IMR-90 (cell line): ENCODE data around the gene ASNSD1. TPM values are rescaled to one million over a fixed set of nuclear protein-coding genes. Genes with fewer than 3 reads are reported as not detected.

Experiments
- ATAC-seq: fragments of 200-7000 bp; cut with Tn5 transposase; 2 replicates; pipeline ENCODE4 v1.9.1; 2020; ENCODE audit warnings: low read depth, mild to moderate bottlenecking, moderate library complexity
- BruUV-seq: library from RNA; stranded (reverse); fragments of 400-500 nt; replicated peaks from 2 replicates; lab custom pipeline; 2021; lab: Mats Ljungman, UMichigan
- CTCF ChIA-PET: fragments of 300-600 bp; formaldehyde crosslinking; extraction: SDS; loops from one replicate; lab custom pipeline; 2021; ENCODE audit warnings: antibody characterized with exemption; lab: Yijun Ruan, JAX
- POLR2A ChIA-PET: fragments of 300-600 bp; sonication (Branson Sonifier 250); formaldehyde crosslinking; loops from one replicate; lab custom pipeline; 2022; ENCODE audit warnings: antibody characterized with exemption; ENCODE audit not compliant: unreplicated experiment; lab: Charles Lee
- DNase-seq: peaks from one replicate; pipeline ENCODE4 v3.0.0; 2013
- H2AFZ ChIP-seq: replicated peaks from 2 replicates; pipeline ENCODE3; 2013; ENCODE audit warnings: low read length, mild to moderate bottlenecking; ENCODE audit not compliant: poor library complexity
- H2AK5ac ChIP-seq: 2 replicates; pipeline ENCODE4 v1.6.1; 2013; ENCODE audit warnings: low read depth, low read length, inconsistent platforms
- H2AK9ac ChIP-seq: replicated peaks from 2 replicates; pipeline ENCODE3; 2013; ENCODE audit warnings: mild to moderate bottlenecking, low read depth, low read length, moderate library complexity; ENCODE audit not compliant: poor library complexity
- H2BK120ac ChIP-seq: 2 replicates; pipeline ENCODE4 v1.6.1; 2013; ENCODE audit warnings: low read depth, low read length, inconsistent platforms
- H2BK15ac ChIP-seq: 3 replicates; pipeline ENCODE4 v1.6.1; 2013; ENCODE audit warnings: low read depth, low read length, inconsistent platforms
- H2BK20ac ChIP-seq: 2 replicates; pipeline ENCODE4 v1.6.1; 2013; ENCODE audit warnings: low read depth, mild to moderate bottlenecking, inconsistent platforms, low read length, moderate library complexity
- H2BK5ac ChIP-seq: 2 replicates; pipeline ENCODE4 v1.6.1; 2013; ENCODE audit warnings: mild to moderate bottlenecking, low read depth, low read length, inconsistent platforms; ENCODE audit not compliant: poor library complexity, severe bottlenecking
- H3K14ac ChIP-seq: replicated peaks from 2 replicates; pipeline ENCODE4 v1.6.1; 2013; ENCODE audit warnings: low read depth, low read length, inconsistent platforms
- H3K18ac ChIP-seq: 2 replicates; pipeline ENCODE4 v1.6.1; 2013; ENCODE audit warnings: low read depth, low read length, control low read depth
- H3K23ac ChIP-seq: 2 replicates; pipeline ENCODE4 v1.6.1; 2013; ENCODE audit warnings: low read depth, low read length, inconsistent platforms
- H3K27ac ChIP-seq: 2 replicates; pipeline ENCODE4 v1.5.1; 2013; ENCODE audit warnings: mild to moderate bottlenecking, control low read depth, low read length; ENCODE audit not compliant: insufficient read depth
- H3K27me3 ChIP-seq: 2 replicates; pipeline ENCODE4 v1.6.1; 2013; ENCODE audit warnings: low read length; ENCODE audit not compliant: control insufficient read depth, insufficient read depth
- H3K36me3 ChIP-seq: 2 replicates; pipeline ENCODE4 v1.6.1; 2013; ENCODE audit warnings: low read length, mixed read lengths; ENCODE audit not compliant: control insufficient read depth, insufficient read depth
- H3K4ac ChIP-seq: 2 replicates; pipeline ENCODE4 v1.6.1; 2013; ENCODE audit warnings: low read depth, low read length, inconsistent platforms
- H3K4me1 ChIP-seq: 2 replicates; pipeline ENCODE4 v1.6.1; 2013; ENCODE audit warnings: low read length, mixed read lengths; ENCODE audit not compliant: control insufficient read depth, insufficient read depth
- H3K4me2 ChIP-seq: 2 replicates; pipeline ENCODE4 v1.6.1; 2013; ENCODE audit warnings: low read depth, mild to moderate bottlenecking, control low read depth, low read length, moderate library complexity
- H3K4me3 ChIP-seq: 2 replicates; pipeline ENCODE4 v1.5.1; 2013; ENCODE audit warnings: low read depth, mild to moderate bottlenecking, control low read depth, low read length, moderate library complexity; ENCODE audit not compliant: insufficient read depth
- H3K56ac ChIP-seq: 2 replicates; pipeline ENCODE4 v1.6.1; 2013; ENCODE audit warnings: low read length, inconsistent platforms; ENCODE audit not compliant: insufficient read depth; ENCODE audit errors: extremely low read depth
- H3K79me1 ChIP-seq, 2 experiments: 2 replicates each; pipeline ENCODE4 v1.6.1; 2013; ENCODE audit warnings: low read length in 2 of 2, inconsistent platforms in 1 of 2, low read depth in 1 of 2
- H3K9ac ChIP-seq: 2 replicates; pipeline ENCODE4 v1.6.1; 2013; ENCODE audit warnings: low read depth, low read length, control low read depth
- H3K9me1 ChIP-seq: 2 replicates; pipeline ENCODE4 v1.6.1; 2013; ENCODE audit warnings: low read length, inconsistent platforms; ENCODE audit not compliant: insufficient read depth
- H3K9me3 ChIP-seq: 2 replicates; pipeline ENCODE4 v1.6.1; 2013; ENCODE audit warnings: low read length; ENCODE audit not compliant: control insufficient read depth, insufficient read depth
- H4K20me1 ChIP-seq: 2 replicates; pipeline ENCODE4 v1.6.1; 2013; ENCODE audit warnings: low read length, inconsistent platforms; ENCODE audit not compliant: insufficient read depth
- H4K5ac ChIP-seq: 2 replicates; pipeline ENCODE4 v1.6.1; 2013; ENCODE audit warnings: mild to moderate bottlenecking, low read depth, low read length, control low read depth
- H4K8ac ChIP-seq, 2 experiments: 2 replicates each; pipeline ENCODE4 v1.6.1; 2013; ENCODE audit warnings: low read depth in 2 of 2, low read length in 2 of 2, control low read depth in 1 of 2, inconsistent platforms in 1 of 2
- H4K91ac ChIP-seq: 2 replicates; pipeline ENCODE4 v1.6.1; 2013; ENCODE audit warnings: low read depth, low read length, inconsistent platforms; ENCODE audit not compliant: insufficient read depth
- CEBPB ChIP-seq: IDR thresholded peaks from 2 replicates; pipeline ENCODE4 v1.6.1; 2012; ENCODE audit warnings: low read depth, low read length, improper control_type of control experiment
- CHD1 ChIP-seq: IDR thresholded peaks from 2 replicates; pipeline ENCODE4 v1.6.1; 2012; ENCODE audit warnings: low read depth, low read length, improper control_type of control experiment
- MAZ ChIP-seq: IDR thresholded peaks from 2 replicates; pipeline ENCODE4 v1.6.1; 2012; ENCODE audit warnings: low read depth, mild to moderate bottlenecking, low read length, improper control_type of control experiment, moderate library complexity, borderline replicate concordance
- NFE2L2 ChIP-seq: fragments of 150-350 bp; IDR thresholded peaks from 2 replicates; pipeline ENCODE4 v1.6.1; 2016; ENCODE audit warnings: low read depth, mild to moderate bottlenecking, low read length
- POLR2A ChIP-seq: IDR thresholded peaks from 2 replicates; pipeline ENCODE4 v1.6.1; 2012; ENCODE audit warnings: mild to moderate bottlenecking, low read depth, low read length
- RAD21 ChIP-seq: IDR thresholded peaks from 2 replicates; pipeline ENCODE4 v1.6.1; 2012; ENCODE audit warnings: low read length, improper control_type of control experiment
- RCOR1 ChIP-seq: IDR thresholded peaks from 2 replicates; pipeline ENCODE4 v1.6.1; 2012; ENCODE audit warnings: mild to moderate bottlenecking, low read length, improper control_type of control experiment; ENCODE audit not compliant: insufficient replicate concordance
- SMC3 ChIP-seq: fragments of 150-350 bp; IDR thresholded peaks from 2 replicates; pipeline ENCODE4 v1.6.1; 2016; ENCODE audit warnings: low read depth, mild to moderate bottlenecking, antibody characterized with exemption, low read length, moderate library complexity
- WGBS, 2 experiments: methylation state at CpG; one replicate each; pipeline versions ENCODE4 v1.1.5 to v1.1.7; 2013; ENCODE audit warnings: missing lambda C conversion rate in 2 of 2; ENCODE audit not compliant: insufficient read length in 1 of 2; ENCODE audit errors: extremely low coverage in 2 of 2; 5-methylcytosine and 5-hydroxymethylcytosine counted together
- dilution Hi-C: fragments of 300-500 bp; cut with HindIII; formaldehyde crosslinking; loops from one replicate; pipeline ENCODE4 v1.14.3; 2018; ENCODE audit warnings: low sequenced_read_pairs; ENCODE audit not compliant: unreplicated experiment
- in situ Hi-C: fragments of 300-500 bp; cut with MboI; formaldehyde crosslinking; loops from 3 replicates; pipeline ENCODE4 v1.14.3; 2019; ENCODE audit warnings: low sequenced_read_pairs, inconsistent platforms, mixed read lengths
- intact Hi-C: fragments of 100-400 bp; cut with micrococcal nuclease; formaldehyde crosslinking; loops from 2 replicates; pipeline ENCODE4 v1.10.0; 2022
- polyA plus RNA-seq, 3 experiments: library from polyadenylated mRNA; depleted of rRNA; stranded (reverse); fragments of >200 nt; gene quantifications; 2 replicates each; pipeline ENCODE4 v1.2.3, GENCODE V29; 2012; ENCODE audit warnings: low replicate concordance in 1 of 3
- total RNA-seq: library from RNA; depleted of rRNA; stranded (reverse); fragments of >200 nt; gene quantifications from 2 replicates; pipeline ENCODE4 v1.2.3, GENCODE V29; 2012
- TF ChIP-seq, protein P1 (sequence below): fragments of 150-350 bp; IDR thresholded peaks from 2 replicates; pipeline ENCODE4 v1.6.1; 2016; ENCODE audit warnings: low read depth, mild to moderate bottlenecking, low read length, moderate library complexity, borderline replicate concordance

Gene ASNSD1
- total and polyA plus RNA-seq, 2 of the 4 experiments (the other 2 are of a cell fraction), result 29.1 to 35.7 TPM

DNA sequence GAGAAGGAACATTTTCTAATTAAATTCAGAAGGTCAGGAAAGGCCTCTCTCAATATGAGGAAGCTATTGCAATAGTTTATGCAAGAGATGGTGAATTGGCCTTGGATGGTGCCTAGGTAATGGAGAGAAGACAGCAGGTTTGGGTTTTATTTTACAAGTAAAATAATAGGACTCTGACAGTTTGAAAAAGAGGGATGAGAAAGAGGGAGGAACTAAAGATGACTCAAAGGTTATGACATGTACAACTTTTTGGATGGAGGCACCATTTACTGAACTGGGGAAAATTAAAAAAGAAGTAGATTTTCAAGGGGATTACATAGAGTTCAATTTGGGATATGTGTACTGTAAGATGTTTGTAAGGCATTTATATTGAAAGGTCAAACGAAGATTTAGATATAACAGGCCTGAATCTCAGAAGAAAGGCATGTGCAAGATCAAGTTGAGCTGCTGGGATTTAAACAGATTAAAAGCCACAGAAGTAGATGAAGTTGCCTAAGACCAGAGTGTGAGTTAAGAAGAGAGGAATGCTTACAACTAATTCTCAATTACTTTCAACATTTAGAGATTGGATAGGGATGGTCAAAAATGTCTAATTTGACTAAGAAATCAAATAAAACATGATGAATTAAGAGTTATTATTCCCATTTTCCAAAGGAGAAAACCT, 12.3 kb upstream of the ASNSD1 start:
- H3K27me3 ChIP-seq, result no peaks in the 10 kb centered on the region
- H3K56ac ChIP-seq, result no peak overlapping the region
- ATAC-seq (peak; percentile 94), DNase-seq (peak; percentile 83)
- TF ChIP-seq RCOR1, result no peak
- TF ChIP-seq SMC3, result no peak
- TF ChIP-seq MAZ, result no peak
- no peak for TF ChIP-seq RAD21
- TF ChIP-seq NFE2L2, result no peak
- TF ChIP-seq, protein P1, sequence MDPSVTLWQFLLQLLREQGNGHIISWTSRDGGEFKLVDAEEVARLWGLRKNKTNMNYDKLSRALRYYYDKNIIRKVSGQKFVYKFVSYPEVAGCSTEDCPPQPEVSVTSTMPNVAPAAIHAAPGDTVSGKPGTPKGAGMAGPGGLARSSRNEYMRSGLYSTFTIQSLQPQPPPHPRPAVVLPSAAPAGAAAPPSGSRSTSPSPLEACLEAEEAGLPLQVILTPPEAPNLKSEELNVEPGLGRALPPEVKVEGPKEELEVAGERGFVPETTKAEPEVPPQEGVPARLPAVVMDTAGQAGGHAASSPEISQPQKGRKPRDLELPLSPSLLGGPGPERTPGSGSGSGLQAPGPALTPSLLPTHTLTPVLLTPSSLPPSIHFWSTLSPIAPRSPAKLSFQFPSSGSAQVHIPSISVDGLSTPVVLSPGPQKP, result no peak
- peak; percentile 84 for TF ChIP-seq CEBPB
- TF ChIP-seq POLR2A, result no peak
- TF ChIP-seq CHD1, result no peak
- no peak overlapping the region for H3K23ac ChIP-seq
- H3K36me3 ChIP-seq, result no peaks in the 10 kb centered on the region
- ChIA-PET CTCF (interaction anchor here (2.3 kb wide), 1 partner anchor 12 kb away, joined by 9 read pairs; the partner anchor contains the start of gene ASNSD1), POLR2A (no interaction called here)
- H3K4ac ChIP-seq, result no peak overlapping the region
- no peaks in the 10 kb centered on the region for H3K79me1 ChIP-seq
- 0 out of 2 replicates have a peak overlapping the region, but pooled peaks have one; percentile 51 for H2BK20ac ChIP-seq
- peak overlapping the region; percentile 86 for H3K18ac ChIP-seq
- no peaks in the 10 kb centered on the region for H4K20me1 ChIP-seq
- peaks cover 1% of the 10 kb centered on the region for H3K4me1 ChIP-seq
- peak overlapping the region; percentile 66 for H3K4me2 ChIP-seq
- H2BK120ac ChIP-seq, result no peak overlapping the region
- H3K9ac ChIP-seq, result no peak overlapping the region
- WGBS, 2 experiments, result no CpG with 5 or more reads among the region's 1 CpG
- H3K9me1 ChIP-seq, result no peaks in the 10 kb centered on the region
- intact Hi-C loops (no loop called here), dilution Hi-C loops (no loop called here), in situ Hi-C loops (no loop called here)
- peaks cover 2% of the 10 kb centered on the region; the same call in 1 of the 2 replicates for H3K9me3 ChIP-seq
- no TSS peak for BruUV-seq
- H4K5ac ChIP-seq, result peak overlapping the region; percentile 71; the same call in 1 of the 2 replicates
- H3K4me3 ChIP-seq, result no peak overlapping the region
- no peak overlapping the region for H2AFZ ChIP-seq
- no peak overlapping the region; a peak in 1 of 4 replicates for H4K8ac ChIP-seq
- H3K14ac ChIP-seq, result no peak overlapping the region
- peak overlapping the region; percentile 81 for H2BK5ac ChIP-seq
- peak overlapping the region; percentile 38; the same call in 1 of the 2 replicates for H3K27ac ChIP-seq
- no peak overlapping the region for H2AK9ac ChIP-seq
- H2BK15ac ChIP-seq, result no peak overlapping the region
- no peak overlapping the region for H2AK5ac ChIP-seq
- no peak overlapping the region for H4K91ac ChIP-seq
